ENCODE results near the gene HOOK2.
A peak's percentile ranks its signal among the peaks of the same experiment; 100 is the strongest.

The HOOK2 gene

GRCh38 chr19:12783291-12783848 is 8.0 kb upstream of the HOOK2 start:
- DNase-seq (ENCODE audit: low read depth) = no peak

GRCh38 chr19:12782424-12783290 is 7.3 kb upstream of the HOOK2 start:
- DNase-seq (ENCODE audit: low read depth) = peak; percentile 83

GRCh38 chr19:12782174-12782423 is 6.7 kb upstream of the HOOK2 start:
- no peak for DNase-seq (ENCODE audit: low read depth)

GRCh38 chr19:12779162-12779993 is 4.0 kb upstream of the HOOK2 start:
- no peak for DNase-seq (ENCODE audit: low read depth)

- no peak for DNase-seq (ENCODE audit: low read depth)
These were observed 3.5 kb upstream of the HOOK2 start for GRCh38 chr19:12778905-12779161.

- DNase-seq (ENCODE audit: low read depth) = no peak
These were observed 2.9 kb upstream of the HOOK2 start for GRCh38 chr19:12778017-12778904.

- DNase-seq (ENCODE audit: low read depth) = peak; percentile 65
These were observed 2.1 kb upstream of the HOOK2 start for GRCh38 chr19:12777217-12778016.

GRCh38 chr19:12773571-12773970 is 1.8 kb downstream of the HOOK2 start:
- DNase-seq (ENCODE audit: low read depth) = no peak

GRCh38 chr19:12772323-12772722 is 3.0 kb downstream of the HOOK2 start:
- DNase-seq (ENCODE audit: low read depth) = no peak

GRCh38 chr19:12770922-12771321 is 4.4 kb downstream of the HOOK2 start:
- no peak for DNase-seq (ENCODE audit: low read depth)

GRCh38 chr19:12769689-12770088 is 5.7 kb downstream of the HOOK2 start:
- DNase-seq (ENCODE audit: low read depth) = no peak

- no peak for DNase-seq (ENCODE audit: low read depth)
These were observed 7.7 kb downstream of the HOOK2 start for GRCh38 chr19:12767666-12768065.

- DNase-seq (ENCODE audit: low read depth) = no peak
These were observed 8.2 kb downstream of the HOOK2 start for GRCh38 chr19:12767150-12767549.

GRCh38 chr19:12766051-12766521 is 9.3 kb downstream of the HOOK2 start:
- no peak for DNase-seq (ENCODE audit: low read depth)

GRCh38 chr19:12764698-12765097 is 10.7 kb downstream of the HOOK2 start:
- no peak for DNase-seq (ENCODE audit: low read depth)

GRCh38 chr19:12763100-12763499 is 12.3 kb downstream of the HOOK2 start:
- no peak for DNase-seq (ENCODE audit: low read depth)

GRCh38 chr19:12759686-12760085 is 15.7 kb downstream of the HOOK2 start:
- DNase-seq (ENCODE audit: low read depth) = no peak

GRCh38 chr19:12757544-12758274 is 17.6 kb downstream of the HOOK2 start:
- no peak for DNase-seq (ENCODE audit: low read depth)

- no peak for DNase-seq (ENCODE audit: low read depth)
These were observed 19.0 kb downstream of the HOOK2 start for GRCh38 chr19:12756150-12756883.

Measured in stimulated activated CD8-positive, alpha-beta memory T cell treated with anti-CD3 and anti-CD28 coated beads, Interleukin-12 subunit alpha, Interleukin-12 subunit beta, amount 100 ng/mL, for 1 hour (primary cell).